ENCODE data around the gene VEZT.
"Not testable (repeated sequence)": the region's sequence is repeated elsewhere in the genome, so short reads cannot be mapped to it uniquely, and the experiment has no call there.

DNA sequence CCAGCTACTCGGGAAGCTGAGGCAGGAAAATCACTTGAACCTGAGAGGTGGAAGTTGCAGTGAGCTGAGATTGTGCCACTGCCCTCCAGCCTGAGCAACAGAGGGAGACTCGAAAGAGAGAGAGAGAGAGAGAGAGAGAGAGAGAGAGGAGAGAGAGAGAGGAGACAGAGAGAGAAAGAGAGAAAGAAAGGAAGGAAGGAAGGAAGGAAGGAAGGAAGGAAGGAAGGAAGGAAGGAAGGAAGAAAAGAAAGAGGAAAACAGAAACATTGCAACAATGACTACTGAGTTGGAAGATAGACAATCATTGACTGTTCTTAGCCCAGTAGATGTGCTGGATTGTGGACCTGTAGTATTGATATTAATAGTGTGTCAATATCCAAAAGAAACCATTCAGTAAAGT is 22.2 kb downstream of the VEZT start:
- TF ChIP-seq TOX (CRISPR knock-in tag; IDR thresholded peaks at IDR 0.05; ENCODE audit: borderline replicate concordance); OSR1 (CRISPR knock-in tag; IDR thresholded peaks at IDR 0.05); PPARA (CRISPR knock-in tag; IDR thresholded peaks at IDR 0.05; ENCODE audit: borderline replicate concordance); RARB (CRISPR knock-in tag; IDR thresholded peaks at IDR 0.05); ISL1 (CRISPR knock-in tag; IDR thresholded peaks at IDR 0.05): not testable (repeated sequence)
- TF ChIP-seq, protein P1, sequence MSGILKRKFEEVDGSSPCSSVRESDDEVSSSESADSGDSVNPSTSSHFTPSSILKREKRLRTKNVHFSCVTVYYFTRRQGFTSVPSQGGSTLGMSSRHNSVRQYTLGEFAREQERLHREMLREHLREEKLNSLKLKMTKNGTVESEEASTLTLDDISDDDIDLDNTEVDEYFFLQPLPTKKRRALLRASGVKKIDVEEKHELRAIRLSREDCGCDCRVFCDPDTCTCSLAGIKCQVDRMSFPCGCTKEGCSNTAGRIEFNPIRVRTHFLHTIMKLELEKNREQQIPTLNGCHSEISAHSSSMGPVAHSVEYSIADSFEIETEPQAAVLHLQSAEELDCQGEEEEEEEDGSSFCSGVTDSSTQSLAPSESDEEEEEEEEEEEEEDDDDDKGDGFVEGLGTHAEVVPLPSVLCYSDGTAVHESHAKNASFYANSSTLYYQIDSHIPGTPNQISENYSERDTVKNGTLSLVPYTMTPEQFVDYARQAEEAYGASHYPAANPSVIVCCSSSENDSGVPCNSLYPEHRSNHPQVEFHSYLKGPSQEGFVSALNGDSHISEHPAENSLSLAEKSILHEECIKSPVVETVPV (CRISPR knock-in tag; IDR thresholded peaks at IDR 0.05): not testable (repeated sequence)

Measured in SK-N-SH treated with all-trans-retinoic acid at 6 μM for 48 hours (cell line).